Measurements from ENCODE around the gene JAK1. TPM values are rescaled to one million over a fixed set of nuclear protein-coding genes. Genes with fewer than 3 reads are reported as not detected.

Gene JAK1
- total and polyA plus RNA-seq, 10 of the 15 experiments (the other 5 are each of a cell fraction or from before 2014, with no cell fraction given), result 9.6 to 45.5 (median 35.7) TPM

GRCh38 chr1:64854674-64855073, 111.7 kb downstream of the JAK1 start (continued):
- TF ChIP-seq CTCF (IDR thresholded peaks at IDR 0.05 in 2 of 3, conservative IDR thresholded peaks at IDR 0.05 in 1 of 3; ENCODE audit: control insufficient read depth in 2 of 3, extremely low read depth in 1 of 3, insufficient read depth in 1 of 3, low read depth in 3 of 3, low read length in 3 of 3), result no peak
- no peak for TF ChIP-seq TAF1 (IDR thresholded peaks at IDR 0.05; ENCODE audit: borderline replicate concordance, low read depth, low read length)
- TF ChIP-seq RAD21 (IDR thresholded peaks at IDR 0.05; ENCODE audit: insufficient read depth, low read depth, low read length), result no peak
- TF ChIP-seq ATF3 (IDR thresholded peaks at IDR 0.05; ENCODE audit: borderline replicate concordance, extremely low read depth, low read depth, low read length), result no peak

GRCh38 chr1:64851664-64852063, 114.7 kb downstream of the JAK1 start:
- intact Hi-C loops (cut with micrococcal nuclease; ENCODE audit: unreplicated experiment), result no loop called here
- Histone ChIP-seq H3K4me2 (ENCODE audit: control insufficient read depth, insufficient read depth) (no peak overlapping the region), H3K4me1 (ENCODE audit: control insufficient read depth, insufficient read depth, low read length) (no peaks in the 10 kb centered on the region), H3K79me2 (ENCODE audit: control insufficient read depth, insufficient read depth, low read length) (no peaks in the 10 kb centered on the region), H3K9me3 (replicated peaks; ENCODE audit: control insufficient read depth, insufficient read depth, low read length) (no peaks in the 10 kb centered on the region), H2AFZ (ENCODE audit: control insufficient read depth, low read depth, low read length) (no peak overlapping the region), H3K4me3 (no peak overlapping the region), H3K27me3 (replicated peaks in 1 of 2; ENCODE audit: control insufficient read depth in 2 of 2, insufficient read depth in 2 of 2, low read length in 1 of 2) (no peaks in the 10 kb centered on the region), H3K9ac (ENCODE audit: control insufficient read depth, insufficient read depth, low read length) (no peak overlapping the region), H3K27ac (ENCODE audit: control insufficient read depth, insufficient read depth) (no peak overlapping the region), H3K36me3 (ENCODE audit: control insufficient read depth in 2 of 2, insufficient read depth in 2 of 2, low read length in 1 of 2) (peaks cover 8 to 14% of the 10 kb centered on the region in 2 experiments; a peak in 3 of 4 replicates), H4K20me1 (ENCODE audit: control insufficient read depth, insufficient read depth) (no peaks in the 10 kb centered on the region)
- DNase-seq (ENCODE audit: low read depth, low spot score) (no peak), ATAC-seq (no peak), FAIRE-seq (no peak)
- peak; percentile 35; the same call in 1 of the 2 replicates for TF ChIP-seq SPI1 (IDR thresholded peaks at IDR 0.05; ENCODE audit: borderline replicate concordance, insufficient read depth, low read depth, low read length)
- TF ChIP-seq STAT1 (conservative IDR thresholded peaks at IDR 0.05), result no peak
- TF ChIP-seq FOS (IDR thresholded peaks at IDR 0.05; ENCODE audit: borderline replicate concordance, extremely low read depth, insufficient read length), result no peak
- TF ChIP-seq NRF1 (conservative IDR thresholded peaks at IDR 0.05; ENCODE audit: low read depth, low read length), result no peak
- TF ChIP-seq SRF (IDR thresholded peaks at IDR 0.05; ENCODE audit: low read depth in 2 of 2, low read length in 2 of 2), result no peak
- RAD21 ChIA-PET (ENCODE audit: unreplicated experiment), result no interaction called here
- CTCF ChIA-PET, result no interaction called here
- WGBS (ENCODE audit: insufficient coverage, insufficient replicate concordance, low lambda C conversion rate, missing lambda C conversion rate), result 93% methylated on average over 7 of the region's 7 CpGs
- POLR2A ChIA-PET, result interaction anchor here (0.6 kb wide), 1 partner anchor 117 kb away, joined by 3 read pairs; no protein-coding TSS in a partner anchor
- no TSS peak for BruUV-seq (replicated peaks)
- in situ Hi-C loops (cut with MboI), result no loop called here
- SMC1A ChIA-PET (ENCODE audit: uncharacterized antibody, unreplicated experiment), result no interaction called here
